ENCODE results near the gene NOS1.

The NOS1 gene

DNA sequence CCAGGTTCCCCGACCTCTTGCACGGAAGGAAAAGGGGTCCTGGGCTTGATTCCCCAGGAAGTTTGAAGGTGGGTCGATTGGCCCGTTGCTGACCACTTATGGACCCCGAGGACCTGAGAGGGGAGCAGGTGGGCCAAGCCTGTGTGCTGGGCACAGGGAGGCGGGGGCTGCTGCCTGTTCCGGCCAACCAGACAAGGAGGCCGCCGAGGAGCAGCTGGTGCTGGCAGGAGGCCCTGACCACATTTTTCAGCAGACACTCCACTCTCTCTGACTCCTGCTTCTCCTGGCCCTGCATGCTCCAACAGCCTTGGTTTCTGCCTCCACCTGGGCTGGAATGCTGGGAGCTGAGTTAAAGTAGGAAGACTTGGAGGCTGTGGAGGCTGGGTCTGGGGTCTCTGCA is 42.8 kb downstream of the NOS1 start:
- TF ChIP-seq CTCF (conservative IDR thresholded peaks at IDR 0.05; ENCODE audit: low read depth, low read length) = no peak
- no peak overlapping the region for H3K4me3 ChIP-seq (ENCODE audit: low read length)
- DNase-seq (ENCODE audit: low read depth) = no peak

GRCh38 chr12:117316336-117316735 is 45.1 kb downstream of the NOS1 start:
- no peak overlapping the region for H3K4me3 ChIP-seq (ENCODE audit: low read length)
- no peak for TF ChIP-seq CTCF (conservative IDR thresholded peaks at IDR 0.05; ENCODE audit: low read depth, low read length)
- no peak for DNase-seq (ENCODE audit: low read depth)

- no peak overlapping the region for H3K4me3 ChIP-seq (ENCODE audit: low read length)
- no peak for DNase-seq (ENCODE audit: low read depth)
- TF ChIP-seq CTCF (conservative IDR thresholded peaks at IDR 0.05; ENCODE audit: low read depth, low read length) = no peak
Measured at GRCh38 chr12:117313926-117314325, 47.5 kb downstream of the NOS1 start.

DNA sequence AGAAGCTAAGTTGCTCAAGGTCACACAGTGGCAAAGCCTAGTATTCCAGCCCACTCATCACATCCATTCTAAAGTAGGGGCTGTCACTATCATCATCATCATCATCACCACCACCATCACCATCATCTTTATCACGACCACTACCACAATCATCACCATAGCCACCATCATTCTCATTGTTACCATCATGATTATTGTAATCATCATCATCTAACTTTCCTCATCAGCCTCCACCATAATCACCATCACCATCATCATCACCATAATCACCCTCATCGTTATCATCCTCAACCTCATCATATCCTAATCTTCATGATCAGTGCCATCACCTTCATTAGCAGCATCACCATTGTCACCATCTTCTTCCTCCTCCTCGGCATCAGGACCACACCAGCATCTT is 48.7 kb downstream of the NOS1 start:
- no peak for DNase-seq (ENCODE audit: low read depth)
- TF ChIP-seq CTCF (conservative IDR thresholded peaks at IDR 0.05; ENCODE audit: low read depth, low read length) = no peak
- H3K4me3 ChIP-seq (ENCODE audit: low read length) = no peak overlapping the region

GRCh38 chr12:117309276-117309925 is 52.0 kb downstream of the NOS1 start:
- DNase-seq (ENCODE audit: low read depth) = no peak
- H3K4me3 ChIP-seq (ENCODE audit: low read length) = no peak overlapping the region
- no peak for TF ChIP-seq CTCF (conservative IDR thresholded peaks at IDR 0.05; ENCODE audit: low read depth, low read length)

DNA sequence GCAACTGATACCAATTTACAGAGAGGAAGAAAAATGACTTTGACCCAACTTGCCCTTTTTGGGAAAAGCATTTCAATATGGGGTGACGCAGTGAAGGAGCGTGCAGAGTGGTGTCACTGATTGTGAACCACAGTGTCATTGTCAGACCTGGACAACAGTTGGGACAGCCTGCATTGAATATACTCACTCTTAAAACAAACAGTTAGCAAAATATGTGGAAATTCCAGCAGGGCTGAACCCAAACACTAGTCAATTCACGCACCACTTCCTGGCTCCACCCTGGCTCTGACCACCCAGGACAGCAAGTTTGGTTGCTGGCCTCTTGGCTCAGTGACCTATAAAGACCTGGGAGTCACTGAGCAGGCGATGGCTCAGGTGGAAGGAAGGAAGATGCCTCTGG is 61.3 kb downstream of the NOS1 start:
- TF ChIP-seq CTCF (conservative IDR thresholded peaks at IDR 0.05; ENCODE audit: low read depth, low read length) = no peak
- H3K4me3 ChIP-seq (ENCODE audit: low read length) = no peak overlapping the region
- DNase-seq (ENCODE audit: low read depth) = no peak

- no peak for TF ChIP-seq CTCF (conservative IDR thresholded peaks at IDR 0.05; ENCODE audit: low read depth, low read length)
- H3K4me3 ChIP-seq (ENCODE audit: low read length) = no peak overlapping the region
- no peak for DNase-seq (ENCODE audit: low read depth)
Measured at GRCh38 chr12:117298648-117299225, 62.7 kb downstream of the NOS1 start.

Data from retinal pigment epithelial cell (primary cell).